HCT116 (cell line): ENCODE data around the gene TBL1X.

Experiments used
- POLR2A ChIP-seq: IDR thresholded peaks from 2 replicates; pipeline ENCODE4 v1.7.0; 2011; ENCODE audit warnings: borderline replicate concordance; ENCODE audit not compliant: insufficient read depth, insufficient read length; ENCODE audit errors: extremely low read depth
- POLR2AphosphoS5 ChIP-seq: IDR thresholded peaks from 2 replicates; pipeline ENCODE4 v1.6.1; 2011; ENCODE audit warnings: mild to moderate bottlenecking, low read depth, low read length, moderate library complexity
- RAD21 ChIP-seq: IDR thresholded peaks from 2 replicates; pipeline ENCODE4 v1.6.1; 2012; ENCODE audit warnings: low read depth, mild to moderate bottlenecking
- REST ChIP-seq: IDR thresholded peaks from 2 replicates; pipeline ENCODE4 v1.6.1; 2012; ENCODE audit warnings: low read depth
- YY1 ChIP-seq: IDR thresholded peaks from 2 replicates; pipeline ENCODE4 v1.6.1; 2011; ENCODE audit warnings: low read length, low read depth, moderate library complexity, mild to moderate bottlenecking; ENCODE audit not compliant: insufficient replicate concordance; ENCODE audit errors: extremely low read depth
- ZFX ChIP-seq: fragments of 450-650 bp; IDR thresholded peaks from 2 replicates; pipeline ENCODE4 v1.6.1; 2017
- TF ChIP-seq, protein P1 (sequence below), 3 experiments: fragments of 200-600 bp in 1 of 3; sonication (generic) in 1 of 3; IDR thresholded peaks in 2 of 3; conservative IDR thresholded peaks in 1 of 3; 2 replicates each; pipeline ENCODE4 v1.5.1; 2012 to 2017; ENCODE audit warnings: low read depth in 2 of 3, low read length in 2 of 3, antibody characterized with exemption in 1 of 3, borderline replicate concordance in 1 of 3, control low read depth in 1 of 3, mild to moderate bottlenecking in 1 of 3, mixed read lengths in 1 of 3, mixed run types in 1 of 3, moderate library complexity in 1 of 3; ENCODE audit not compliant: insufficient read depth in 1 of 3

DNA sequence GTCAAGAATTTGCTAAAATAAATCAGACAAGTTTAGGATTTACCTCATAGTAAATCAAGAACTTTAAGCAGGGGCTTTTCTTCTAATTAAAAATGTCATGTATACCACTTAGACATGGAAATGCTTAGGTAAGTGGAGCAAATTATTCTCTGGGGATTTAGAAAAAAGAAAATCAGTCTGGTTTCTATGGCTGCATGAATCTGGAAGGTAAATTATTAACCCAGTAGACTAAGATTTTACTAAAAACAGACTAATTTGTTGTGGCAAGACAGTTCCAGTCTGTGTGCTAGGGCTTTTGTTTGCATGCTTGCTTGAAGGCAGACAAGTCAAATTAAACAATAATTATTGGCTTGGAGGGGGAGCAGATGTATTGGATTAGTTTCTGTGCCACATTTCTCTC is 140.6 kb downstream of the TBL1X start:
- TF ChIP-seq YY1 (no peak), POLR2A (no peak), RAD21 (no peak), ZFX (no peak), REST (no peak), POLR2AphosphoS5 (no peak)
- TF ChIP-seq, protein P1, sequence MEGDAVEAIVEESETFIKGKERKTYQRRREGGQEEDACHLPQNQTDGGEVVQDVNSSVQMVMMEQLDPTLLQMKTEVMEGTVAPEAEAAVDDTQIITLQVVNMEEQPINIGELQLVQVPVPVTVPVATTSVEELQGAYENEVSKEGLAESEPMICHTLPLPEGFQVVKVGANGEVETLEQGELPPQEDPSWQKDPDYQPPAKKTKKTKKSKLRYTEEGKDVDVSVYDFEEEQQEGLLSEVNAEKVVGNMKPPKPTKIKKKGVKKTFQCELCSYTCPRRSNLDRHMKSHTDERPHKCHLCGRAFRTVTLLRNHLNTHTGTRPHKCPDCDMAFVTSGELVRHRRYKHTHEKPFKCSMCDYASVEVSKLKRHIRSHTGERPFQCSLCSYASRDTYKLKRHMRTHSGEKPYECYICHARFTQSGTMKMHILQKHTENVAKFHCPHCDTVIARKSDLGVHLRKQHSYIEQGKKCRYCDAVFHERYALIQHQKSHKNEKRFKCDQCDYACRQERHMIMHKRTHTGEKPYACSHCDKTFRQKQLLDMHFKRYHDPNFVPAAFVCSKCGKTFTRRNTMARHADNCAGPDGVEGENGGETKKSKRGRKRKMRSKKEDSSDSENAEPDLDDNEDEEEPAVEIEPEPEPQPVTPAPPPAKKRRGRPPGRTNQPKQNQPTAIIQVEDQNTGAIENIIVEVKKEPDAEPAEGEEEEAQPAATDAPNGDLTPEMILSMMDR (IDR thresholded peaks at IDR 0.05 in 2 of 3, conservative IDR thresholded peaks at IDR 0.05 in 1 of 3; ENCODE audit: borderline replicate concordance in 1 of 3, insufficient read depth in 1 of 3, low read depth in 2 of 3, low read length in 2 of 3), result no peak
